ENCODE measurements around the gene RHEX.
"Not testable (repeated sequence)": the region's sequence is repeated elsewhere in the genome, so short reads cannot be mapped to it uniquely, and the experiment has no call there.

Gene RHEX

GRCh38 chr1:206030191-206030590 lies 22.8 kb upstream of the RHEX start:
- DNase-seq (ENCODE audit: low spot score), result no peak

DNA sequence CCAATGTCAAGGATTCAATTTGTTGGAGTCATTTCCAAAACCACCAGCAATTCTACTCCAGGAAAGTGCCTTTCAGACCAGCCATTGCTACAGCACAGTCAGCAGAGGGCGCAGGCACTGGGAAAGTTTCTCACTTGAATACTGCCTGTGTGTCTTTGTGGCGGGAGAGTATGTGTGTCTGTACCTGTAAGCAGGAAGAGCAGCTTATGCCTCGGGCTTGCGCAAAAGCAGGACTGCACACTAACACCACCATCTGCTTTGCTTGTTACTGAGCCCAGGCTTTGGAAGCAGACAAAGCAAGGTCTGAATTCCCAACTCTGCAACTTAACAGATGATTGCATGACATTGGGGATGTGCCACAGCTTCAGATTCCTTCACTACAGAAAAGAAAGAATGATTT lies 22.3 kb upstream of the RHEX start:
- DNase-seq (ENCODE audit: low spot score), result peak; percentile 78

DNA sequence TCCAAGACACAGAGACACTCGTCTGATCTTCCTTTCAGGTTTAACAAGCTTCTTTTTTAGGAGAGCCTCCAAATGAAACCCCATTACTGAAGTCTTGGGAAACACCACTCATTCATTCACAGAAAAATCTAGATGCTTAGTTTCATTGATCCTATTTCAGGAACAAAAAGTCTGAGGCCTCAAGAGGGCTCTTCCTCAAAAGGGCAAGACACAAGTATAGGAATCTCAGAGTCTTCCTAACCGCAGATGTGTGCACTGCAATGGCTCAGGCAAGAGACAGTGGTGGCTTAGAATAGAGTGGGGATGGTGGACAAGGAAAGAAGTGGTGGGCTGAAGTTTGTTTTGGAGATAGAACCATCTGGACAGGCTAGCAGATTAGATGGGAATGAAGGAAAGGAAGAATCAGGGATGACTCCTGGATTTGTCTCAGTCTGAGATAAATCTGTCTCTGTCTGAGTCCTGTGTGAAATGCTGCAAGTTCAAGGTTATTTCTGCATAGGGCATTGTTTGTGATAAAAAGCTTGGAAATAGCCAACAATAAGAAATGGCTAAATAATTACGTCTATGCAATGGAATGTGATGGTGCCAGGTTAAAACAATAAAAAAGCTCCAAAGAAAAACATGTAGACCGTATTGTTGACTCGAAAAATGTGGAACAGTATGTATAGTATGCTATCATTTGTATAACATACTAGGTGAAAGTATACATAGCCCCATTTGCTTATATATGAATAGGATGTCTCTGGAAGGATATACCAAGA lies 20.4 kb upstream of the RHEX start:
- no peak for DNase-seq (ENCODE audit: low spot score)

GRCh38 chr1:206035027-206035426 lies 17.9 kb upstream of the RHEX start:
- no peak for DNase-seq (ENCODE audit: low spot score)

DNA sequence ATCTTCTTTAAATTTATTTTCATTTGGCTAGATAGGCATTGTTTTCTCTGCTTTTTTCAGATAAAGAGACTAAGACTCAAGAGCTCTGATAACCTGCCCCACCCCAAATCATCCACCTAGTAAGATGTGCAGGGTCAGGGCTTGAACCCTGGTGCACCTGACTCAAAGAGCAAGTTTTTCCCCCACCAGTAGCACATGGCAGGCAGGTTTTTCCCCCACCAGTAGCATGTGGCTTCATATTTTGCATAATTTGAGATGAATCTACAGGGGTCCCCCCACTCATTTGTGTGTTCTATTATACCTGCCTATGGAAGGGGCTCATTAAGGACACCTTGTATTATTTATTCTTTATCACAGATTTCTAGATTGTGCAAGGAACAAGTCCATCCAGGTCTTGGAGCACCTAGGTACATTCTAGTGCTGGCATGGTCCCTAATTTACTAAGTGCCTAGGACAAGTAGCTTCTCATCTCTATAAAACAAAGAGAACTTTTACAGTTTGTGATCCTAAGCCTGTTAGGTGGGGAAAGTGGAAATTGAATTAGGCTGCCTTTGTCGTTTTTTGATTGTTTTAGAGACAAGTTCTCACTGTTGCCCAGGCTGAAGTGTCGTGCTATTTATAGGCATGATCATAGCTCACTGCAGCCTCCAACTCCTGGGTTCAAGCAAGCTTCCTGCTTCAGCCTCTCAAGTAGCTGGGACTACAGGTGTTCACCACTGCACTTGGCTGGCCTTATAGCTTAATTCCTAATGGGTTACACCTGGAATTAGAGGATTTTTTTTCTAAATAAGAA lies 16.1 kb upstream of the RHEX start:
- no peak for DNase-seq (ENCODE audit: low spot score)

DNA sequence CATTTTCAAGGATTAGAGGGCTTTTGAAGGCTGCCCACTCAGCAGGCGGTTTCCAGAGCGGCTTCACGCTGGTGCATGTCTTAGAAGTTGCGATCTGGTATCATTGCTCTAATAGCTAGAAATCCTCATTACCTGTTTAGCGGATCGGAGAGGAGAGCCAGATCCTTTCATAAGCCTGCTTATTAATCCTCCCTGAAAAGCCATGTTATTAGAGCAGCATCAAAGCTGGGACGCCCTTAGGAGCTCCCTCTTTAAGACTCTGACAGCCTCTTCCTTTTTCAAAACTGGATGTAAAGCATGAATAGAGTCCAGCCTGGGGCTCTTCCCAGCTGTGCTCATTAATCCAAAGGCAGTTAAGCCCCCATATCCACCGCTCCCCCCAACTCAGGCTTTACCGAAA lies 15.4 kb upstream of the RHEX start:
- DNase-seq (ENCODE audit: low spot score), result no peak

- DNase-seq (ENCODE audit: low spot score), result no peak
Measured at GRCh38 chr1:206039046-206039973, 13.7 kb upstream of the RHEX start.

GRCh38 chr1:206040328-206040727 lies 12.6 kb upstream of the RHEX start:
- DNase-seq (ENCODE audit: low spot score), result no peak

- DNase-seq (ENCODE audit: low spot score), result no peak
Measured at GRCh38 chr1:206041640-206042039, 11.3 kb upstream of the RHEX start.

DNA sequence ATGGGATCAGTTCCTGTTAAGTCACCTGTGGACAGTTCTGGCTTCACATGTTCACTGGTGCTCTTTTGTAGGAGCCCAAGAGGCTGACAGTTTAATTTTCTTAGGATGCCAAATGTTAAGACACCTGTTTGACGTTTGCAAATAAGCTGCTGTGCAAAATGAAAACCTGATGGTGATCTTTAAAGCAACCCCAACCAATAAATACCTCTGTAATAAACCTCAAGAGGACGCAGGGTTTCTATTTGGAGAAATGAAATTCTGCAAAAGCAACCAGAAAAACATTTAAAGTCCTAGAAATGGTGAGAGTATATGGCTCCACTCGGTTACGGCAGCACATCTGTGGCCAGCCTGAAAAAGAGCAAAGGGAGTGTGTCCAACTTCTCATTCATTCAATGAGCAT lies 5.7 kb upstream of the RHEX start:
- no peak for DNase-seq (ENCODE audit: low spot score)

DNA sequence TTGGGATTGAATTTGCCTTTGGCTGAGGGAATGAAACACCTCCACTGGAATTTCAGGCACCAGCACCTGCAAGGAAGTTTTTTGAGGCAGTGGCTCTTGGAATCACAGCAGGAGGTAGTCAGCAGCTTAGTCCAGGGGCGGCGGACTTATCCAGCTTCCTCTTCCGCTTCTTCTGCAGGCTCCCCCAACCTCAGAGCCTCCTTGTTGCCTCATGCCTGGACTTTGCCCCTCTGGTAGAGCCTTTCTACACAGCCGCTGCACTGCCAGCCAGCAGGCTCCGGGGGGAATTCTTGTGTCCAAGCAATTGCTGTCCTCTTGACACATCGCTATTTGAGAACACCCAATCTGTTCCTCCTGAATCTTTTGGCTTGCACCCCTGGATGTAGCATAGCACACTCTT lies 4.4 kb upstream of the RHEX start:
- no peak for DNase-seq (ENCODE audit: low spot score)

- no peak for DNase-seq (ENCODE audit: low spot score)
Measured at GRCh38 chr1:206049293-206049692, 3.7 kb upstream of the RHEX start.

DNA sequence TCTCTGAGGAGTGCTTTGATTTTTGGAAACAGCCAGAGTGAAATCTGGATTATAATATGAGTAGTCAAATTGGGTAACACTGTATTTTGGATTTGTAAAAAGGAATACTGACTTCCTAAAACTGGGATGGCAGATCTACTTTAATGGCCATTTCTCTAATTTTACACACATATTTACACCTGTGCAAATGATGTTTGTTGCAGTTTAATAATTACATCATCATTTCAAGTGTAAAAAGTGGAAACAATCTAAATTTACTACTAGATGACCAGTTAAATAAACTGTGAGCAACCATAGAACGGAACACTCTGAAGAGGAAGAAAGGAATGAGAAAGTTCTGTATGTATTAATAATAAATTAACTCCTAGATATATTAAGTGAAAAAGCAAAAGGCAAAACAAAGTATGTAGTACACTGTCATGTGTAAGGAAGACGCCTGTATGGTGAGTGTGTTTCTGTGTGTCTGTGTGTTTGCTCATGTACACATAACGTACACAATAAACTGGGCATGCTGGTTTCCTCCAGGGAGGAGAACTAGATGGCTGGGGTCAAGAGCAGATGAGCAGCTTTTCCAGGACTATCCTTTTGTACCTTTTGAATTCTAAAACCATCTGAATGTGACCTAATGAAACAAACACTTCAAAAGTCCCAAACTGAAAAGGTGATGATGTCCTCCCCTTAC lies 2.9 kb upstream of the RHEX start:
- DNase-seq (ENCODE audit: low spot score), result no peak

GRCh38 chr1:206050655-206051235 lies 2.2 kb upstream of the RHEX start:
- DNase-seq (ENCODE audit: low spot score), result no peak

DNA sequence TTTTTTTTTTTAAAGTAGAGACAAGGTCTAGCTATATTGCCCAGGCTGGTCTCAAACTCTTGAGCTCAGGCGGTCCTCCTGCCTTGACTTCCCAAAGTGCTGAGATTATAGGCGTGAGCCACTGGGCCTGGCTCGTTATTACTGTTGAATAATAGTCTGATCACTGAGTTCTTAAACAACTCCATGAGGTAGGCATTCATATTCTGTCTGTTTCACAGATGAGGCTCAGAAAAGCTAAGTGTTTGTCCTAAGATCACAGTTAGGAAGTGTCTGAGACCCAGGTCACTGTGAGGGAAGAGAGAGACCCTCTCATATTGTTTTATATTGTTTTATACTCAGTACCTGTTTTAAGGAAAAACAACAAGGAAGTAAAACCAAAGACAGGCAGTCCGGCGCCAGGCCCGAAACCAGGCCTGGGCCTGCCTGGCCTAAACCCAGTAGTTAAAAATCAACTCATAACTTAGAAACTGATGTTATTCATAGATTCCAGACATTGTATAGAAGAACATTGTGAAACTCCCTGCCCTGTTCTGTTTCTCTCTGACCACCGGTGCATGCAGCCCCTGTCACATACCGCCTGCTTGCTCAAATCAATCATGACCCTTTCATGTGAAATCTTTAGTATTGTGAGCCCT lies 625 bp upstream of the RHEX start:
- not testable (repeated sequence) for DNase-seq (ENCODE audit: low spot score)

DNA sequence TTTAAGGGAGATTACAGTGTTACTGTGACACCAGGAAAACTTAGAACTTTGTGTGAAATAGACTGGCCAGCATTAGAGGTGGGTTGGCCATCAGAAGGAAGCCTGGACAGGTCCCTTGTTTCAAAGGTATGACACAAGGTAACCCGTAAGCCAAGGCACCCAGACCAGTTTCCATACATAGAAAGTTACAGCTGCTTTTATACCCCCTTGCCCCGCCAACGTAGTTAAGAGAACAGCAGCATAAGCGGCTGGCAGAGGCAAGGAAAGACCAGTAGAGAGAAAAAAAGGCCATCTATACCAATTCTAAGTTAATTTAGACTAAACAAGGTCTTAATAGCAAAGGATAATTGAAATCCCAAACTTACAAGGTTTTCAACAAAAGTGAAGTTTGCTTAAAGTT lies 643 bp downstream of the RHEX start:
- not testable (repeated sequence) for DNase-seq (ENCODE audit: low spot score)

GRCh38 chr1:206055069-206055625 lies 2.2 kb downstream of the RHEX start:
- DNase-seq (ENCODE audit: low spot score), result not testable (repeated sequence)

GRCh38 chr1:206055639-206056323 lies 2.8 kb downstream of the RHEX start:
- DNase-seq (ENCODE audit: low spot score), result not testable (repeated sequence)

DNA sequence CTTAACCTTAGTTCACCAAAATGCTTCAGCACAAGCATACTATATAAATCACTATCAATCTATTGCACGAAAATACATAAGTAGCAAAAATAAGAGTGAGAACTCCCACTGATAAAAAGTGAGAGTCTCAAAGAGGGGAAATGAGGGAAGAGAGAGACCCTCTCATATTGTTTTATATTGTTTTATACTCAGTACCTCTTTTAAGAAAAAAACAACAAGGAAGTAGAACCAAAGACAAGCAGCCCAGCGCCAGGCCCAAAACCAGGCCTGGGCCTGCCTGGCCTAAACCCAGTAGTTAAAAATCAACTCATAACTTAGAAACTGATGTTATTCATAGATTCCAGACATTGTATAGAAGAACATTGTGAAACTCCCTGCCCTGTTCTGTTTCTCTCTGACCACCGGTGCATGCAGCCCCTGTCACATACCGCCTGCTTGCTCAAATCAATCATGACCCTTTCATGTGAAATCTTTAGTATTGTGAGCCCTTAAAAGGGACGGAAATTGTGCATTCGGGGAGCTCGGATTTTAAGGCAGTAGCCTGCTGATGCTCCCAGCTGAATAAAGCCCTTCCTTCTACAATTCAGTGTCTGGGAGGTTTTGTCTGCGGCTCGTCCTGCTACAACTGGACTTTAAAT lies 5.4 kb downstream of the RHEX start:
- not testable (repeated sequence) for DNase-seq (ENCODE audit: low spot score)

DNA sequence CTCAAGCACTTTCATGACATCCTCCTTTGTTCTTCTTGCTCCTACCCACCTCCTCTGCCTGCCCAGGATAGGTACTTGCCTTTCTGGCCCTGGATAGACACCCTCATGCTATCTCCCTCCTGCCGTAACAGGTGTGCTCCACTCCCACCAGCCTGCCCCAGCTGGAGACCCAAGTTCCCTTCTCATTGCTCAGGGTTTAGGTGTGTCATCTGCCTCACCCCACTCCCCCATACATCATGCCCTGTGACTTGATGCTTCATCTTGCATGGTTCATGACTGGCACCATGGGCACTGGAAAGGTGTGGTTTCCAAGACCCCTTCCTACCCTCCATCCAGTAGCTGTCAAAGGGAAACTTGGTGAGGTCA lies 5.9 kb downstream of the RHEX start:
- no peak for DNase-seq (ENCODE audit: low spot score)

Data from ecto neural progenitor cell (in vitro differentiated cells).